Measurements from ENCODE around the gene RNF215. TPM values are rescaled to one million over a fixed set of nuclear protein-coding genes. Genes with fewer than 3 reads are reported as not detected.

The RNF215 gene
- total RNA-seq, 1 donor from 2014 or later, result 8.6 TPM

DNA sequence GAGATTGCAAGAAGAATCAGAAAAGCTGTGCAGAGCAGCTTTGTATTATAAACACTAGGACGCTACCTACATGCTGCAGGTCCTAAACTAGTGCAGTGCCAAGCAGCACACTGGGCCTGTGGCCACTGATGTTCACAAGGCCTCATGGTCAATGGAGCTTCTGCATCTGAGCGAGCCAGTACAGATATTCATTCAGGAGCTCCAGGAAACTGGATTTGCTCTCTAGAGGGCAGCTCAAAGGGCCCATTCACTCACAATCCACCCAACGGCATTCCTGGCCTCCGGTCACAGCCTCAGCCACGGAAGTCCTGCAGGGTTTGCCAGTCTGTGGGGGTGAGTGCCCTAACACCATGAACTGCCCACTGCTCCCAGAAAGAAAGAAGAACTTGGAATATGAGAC, 54.7 kb downstream of the RNF215 start:
- no peak for ATAC-seq (ENCODE audit: low read depth)
- intact Hi-C loops (cut with micrococcal nuclease), result no loop called here
- CTCF ChIA-PET, result interaction anchor here (1.5 kb wide), 1 partner anchor 44 kb away, joined by 9 read pairs; the partner anchor contains the start of gene CASTOR1
- POLR2A ChIA-PET, result interaction anchor here (0.6 kb wide), 1 partner anchor 872 kb away, joined by 4 read pairs; no protein-coding TSS in a partner anchor
- H3K36me3 Mint-ChIP-seq (ENCODE audit: low read depth), result peaks cover 70% of the 10 kb centered on the region
- H3K27ac Mint-ChIP-seq, result no peak overlapping the region
- no peak for DNase-seq
- no peak overlapping the region for H3K4me3 Mint-ChIP-seq
- no peaks in the 10 kb centered on the region for H3K9me3 Mint-ChIP-seq
- H3K4me1 Mint-ChIP-seq, result peaks cover 5% of the 10 kb centered on the region
- no peaks in the 10 kb centered on the region for H3K27me3 Mint-ChIP-seq
- TF ChIP-seq, protein P1, sequence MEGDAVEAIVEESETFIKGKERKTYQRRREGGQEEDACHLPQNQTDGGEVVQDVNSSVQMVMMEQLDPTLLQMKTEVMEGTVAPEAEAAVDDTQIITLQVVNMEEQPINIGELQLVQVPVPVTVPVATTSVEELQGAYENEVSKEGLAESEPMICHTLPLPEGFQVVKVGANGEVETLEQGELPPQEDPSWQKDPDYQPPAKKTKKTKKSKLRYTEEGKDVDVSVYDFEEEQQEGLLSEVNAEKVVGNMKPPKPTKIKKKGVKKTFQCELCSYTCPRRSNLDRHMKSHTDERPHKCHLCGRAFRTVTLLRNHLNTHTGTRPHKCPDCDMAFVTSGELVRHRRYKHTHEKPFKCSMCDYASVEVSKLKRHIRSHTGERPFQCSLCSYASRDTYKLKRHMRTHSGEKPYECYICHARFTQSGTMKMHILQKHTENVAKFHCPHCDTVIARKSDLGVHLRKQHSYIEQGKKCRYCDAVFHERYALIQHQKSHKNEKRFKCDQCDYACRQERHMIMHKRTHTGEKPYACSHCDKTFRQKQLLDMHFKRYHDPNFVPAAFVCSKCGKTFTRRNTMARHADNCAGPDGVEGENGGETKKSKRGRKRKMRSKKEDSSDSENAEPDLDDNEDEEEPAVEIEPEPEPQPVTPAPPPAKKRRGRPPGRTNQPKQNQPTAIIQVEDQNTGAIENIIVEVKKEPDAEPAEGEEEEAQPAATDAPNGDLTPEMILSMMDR (IDR thresholded peaks at IDR 0.05), result no peak

Other genes with a start within 250 kb of the RNF215 start
- 0.42 and 0.44 TPM in 2 replicates for gene LIF, start 140.7 kb downstream of the RNF215 start, total RNA-seq
- gene OSM, start 120.6 kb downstream of the RNF215 start, total RNA-seq, result 1.0 and 1.7 TPM in 2 replicates
- gene CASTOR1, start 97.9 kb downstream of the RNF215 start, total RNA-seq, result 2.4 and 3.5 TPM in 2 replicates
- 20.1 and 20.4 TPM in 2 replicates for gene TBC1D10A, start 60.5 kb downstream of the RNF215 start, total RNA-seq
- gene SF3A1, start 30.5 kb downstream of the RNF215 start, total RNA-seq, result 263 and 269 TPM in 2 replicates
- 1.8 and 2.9 TPM in 2 replicates for gene CCDC157, start 30.4 kb downstream of the RNF215 start, total RNA-seq
- gene SEC14L2, start 9.6 kb upstream of the RNF215 start, total RNA-seq, result 0.40 and 0.42 TPM in 2 replicates
- gene MTFP1, start 38.4 kb upstream of the RNF215 start, total RNA-seq, result 30.8 and 33.9 TPM in 2 replicates
- gene SEC14L3, start 84.6 kb upstream of the RNF215 start, total RNA-seq, result not detected in 2 replicates
- not detected in 2 replicates for gene SEC14L4, start 118.3 kb upstream of the RNF215 start, total RNA-seq
- not detected in 2 replicates for gene SEC14L6, start 159.3 kb upstream of the RNF215 start, total RNA-seq
- 0.27 TPM in 1 of 2 replicates, not detected in the other for gene GAL3ST1, start 187.3 kb upstream of the RNF215 start, total RNA-seq
- gene PES1, start 204.5 kb upstream of the RNF215 start, total RNA-seq, result 124 TPM in 2 replicates
- gene TCN2, start 219.8 kb upstream of the RNF215 start, total RNA-seq, result not detected in 2 replicates
- 1.8 TPM in 2 replicates for gene SLC35E4, start 248.4 kb upstream of the RNF215 start, total RNA-seq